DND-41 (cell line): ENCODE data around the gene RC3H1.

Experiments used
- EZH2 ChIP-seq: IDR thresholded peaks from 3 replicates; pipeline ENCODE4 v1.6.1; 2012; ENCODE audit warnings: borderline replicate concordance, low read depth, mild to moderate bottlenecking, moderate library complexity, low read length, inconsistent platforms; ENCODE audit not compliant: severe bottlenecking
- TF ChIP-seq, protein P1 (sequence below): IDR thresholded peaks from 2 replicates; pipeline ENCODE4 v1.5.1; 2012; ENCODE audit warnings: borderline replicate concordance, low read length, moderate library complexity, mild to moderate bottlenecking; ENCODE audit not compliant: poor library complexity, severe bottlenecking; ENCODE audit errors: extremely low read depth

DNA sequence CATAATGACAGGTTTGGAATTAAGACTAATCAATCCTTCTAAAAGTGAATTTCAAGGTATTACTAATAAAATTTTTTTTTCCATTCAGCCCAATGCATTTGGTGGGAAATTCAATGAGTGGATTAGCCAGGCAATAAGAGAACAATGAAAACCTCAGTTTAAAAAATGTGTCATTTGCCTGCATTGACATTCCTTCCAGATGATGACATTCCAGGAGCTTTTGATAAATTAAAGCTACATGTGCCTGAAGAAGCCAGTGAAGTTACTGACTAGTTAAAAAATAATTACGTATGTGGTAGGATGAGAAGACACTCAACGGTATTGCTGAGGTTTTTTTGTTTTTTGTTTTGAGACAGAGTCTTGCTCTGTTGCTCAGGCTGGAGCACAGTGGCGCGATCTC is 37.9 kb upstream of the RC3H1 start:
- TF ChIP-seq, protein P1, sequence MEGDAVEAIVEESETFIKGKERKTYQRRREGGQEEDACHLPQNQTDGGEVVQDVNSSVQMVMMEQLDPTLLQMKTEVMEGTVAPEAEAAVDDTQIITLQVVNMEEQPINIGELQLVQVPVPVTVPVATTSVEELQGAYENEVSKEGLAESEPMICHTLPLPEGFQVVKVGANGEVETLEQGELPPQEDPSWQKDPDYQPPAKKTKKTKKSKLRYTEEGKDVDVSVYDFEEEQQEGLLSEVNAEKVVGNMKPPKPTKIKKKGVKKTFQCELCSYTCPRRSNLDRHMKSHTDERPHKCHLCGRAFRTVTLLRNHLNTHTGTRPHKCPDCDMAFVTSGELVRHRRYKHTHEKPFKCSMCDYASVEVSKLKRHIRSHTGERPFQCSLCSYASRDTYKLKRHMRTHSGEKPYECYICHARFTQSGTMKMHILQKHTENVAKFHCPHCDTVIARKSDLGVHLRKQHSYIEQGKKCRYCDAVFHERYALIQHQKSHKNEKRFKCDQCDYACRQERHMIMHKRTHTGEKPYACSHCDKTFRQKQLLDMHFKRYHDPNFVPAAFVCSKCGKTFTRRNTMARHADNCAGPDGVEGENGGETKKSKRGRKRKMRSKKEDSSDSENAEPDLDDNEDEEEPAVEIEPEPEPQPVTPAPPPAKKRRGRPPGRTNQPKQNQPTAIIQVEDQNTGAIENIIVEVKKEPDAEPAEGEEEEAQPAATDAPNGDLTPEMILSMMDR = no peak
- no peak for TF ChIP-seq EZH2
